Activated T-cell treated with anti-CD3 and anti-CD28 coated beads, Interleukin-2, amount 50 U/mL, for 72 hours (primary cell): ENCODE results near the gene SSBP3. TPM values are rescaled to one million over a fixed set of nuclear protein-coding genes. Genes with fewer than 3 reads are reported as not detected.

Experiments used
- ATAC-seq, 2 donors: fragments of 150-1000 bp; cut with Tn5 transposase; replicated peaks in 1 of 2; 2 replicates each; pipeline ENCODE4 v1.10.0; 2021; ENCODE audit warnings: moderate library complexity in 2 of 2, mild to moderate bottlenecking in 1 of 2
- DNase-seq, 2 donors: peaks; one replicate each; pipeline ENCODE4 v3.0.0; 2021 to 2022; ENCODE audit warnings: mixed read lengths in 1 of 2
- H3K27ac Mint-ChIP-seq: one replicate; pipeline ENCODE4 v1.8.0; 2022; ENCODE audit warnings: mild to moderate bottlenecking, moderate library complexity, mixed read lengths
- H3K27me3 Mint-ChIP-seq: one replicate; pipeline ENCODE4 v1.8.0; 2022; ENCODE audit warnings: low read depth, mixed read lengths
- H3K36me3 Mint-ChIP-seq, 2 donors: one replicate each; pipeline ENCODE4 v1.8.0; 2022; ENCODE audit warnings: mixed read lengths in 2 of 2, mild to moderate bottlenecking in 1 of 2; ENCODE audit not compliant: insufficient read depth in 2 of 2
- H3K4me1 Mint-ChIP-seq: one replicate; pipeline ENCODE4 v1.8.0; 2022; ENCODE audit warnings: low read depth, mixed read lengths
- H3K4me3 Mint-ChIP-seq, 2 donors: one replicate each; pipeline ENCODE4 v1.8.0; 2022; ENCODE audit warnings: mild to moderate bottlenecking in 2 of 2, mixed read lengths in 2 of 2, moderate library complexity in 2 of 2
- H3K9me3 Mint-ChIP-seq, 2 donors: one replicate each; pipeline ENCODE4 v1.8.0; 2022; ENCODE audit warnings: mixed read lengths in 2 of 2
- total RNA-seq, 2 donors: library from RNA; stranded (reverse); gene quantifications; one replicate each; pipeline ENCODE4 v1.2.3, GENCODE V29; 2022

Gene SSBP3
- total RNA-seq, 2 donors from 2014 or later: 70.1 to 84.9 TPM

GRCh38 chr1:54277451-54278341 lies 128.5 kb downstream of the SSBP3 start:
- ATAC-seq (peak; percentile 45 to 54), DNase-seq (no peak)
- Mint-ChIP-seq H3K9me3 (no peaks in the 10 kb centered on the region), H3K36me3 (peaks cover 0 to 10% of the 10 kb centered on the region in 2 donors), H3K27me3 (no peaks in the 10 kb centered on the region), H3K27ac (peak overlapping the region; percentile 96), H3K4me3 (peak overlapping the region; percentile 67 to 70), H3K4me1 (peaks cover 58% of the 10 kb centered on the region)

DNA sequence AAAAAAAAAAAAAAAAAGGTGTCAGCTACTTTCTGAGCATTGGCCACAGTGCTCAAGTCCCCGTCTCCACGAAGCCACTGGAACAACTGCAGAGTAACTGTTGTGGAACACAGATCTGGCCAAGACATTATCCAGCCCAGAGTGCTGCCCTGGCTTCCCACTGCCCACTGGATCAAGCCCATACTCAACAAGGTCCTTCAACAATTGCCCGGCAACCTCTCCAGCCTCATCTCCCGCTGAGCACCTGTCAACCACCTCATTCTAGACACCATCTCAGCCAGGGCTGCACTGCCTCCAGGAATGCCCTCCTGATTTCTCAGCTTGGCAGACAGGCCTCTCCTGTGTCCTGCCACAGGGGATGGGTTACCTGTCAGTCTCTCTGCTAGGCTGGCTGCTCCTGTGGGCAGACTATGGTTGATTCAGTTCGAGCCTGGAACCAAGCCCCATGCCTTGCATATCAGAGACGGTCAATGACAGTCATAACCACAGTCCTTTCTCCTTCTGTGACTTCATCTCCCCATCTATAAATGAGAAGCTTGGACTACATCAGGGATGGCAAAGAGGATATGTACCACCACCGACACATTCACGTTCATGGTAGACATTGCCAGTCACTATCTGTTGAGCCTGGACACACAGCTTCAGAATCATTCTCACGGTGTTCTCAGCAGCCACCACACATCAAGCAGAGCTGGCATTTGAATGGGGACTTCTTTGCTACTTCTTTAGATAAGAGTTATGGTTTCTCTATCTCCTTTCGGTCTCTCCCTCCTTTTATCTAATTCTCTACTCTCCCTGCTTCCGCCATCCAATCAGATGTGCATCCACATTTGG lies 129.4 kb downstream of the SSBP3 start:
- peak overlapping the region; percentile 96 for H3K27ac Mint-ChIP-seq
- H3K4me1 Mint-ChIP-seq: peaks cover 50% of the 10 kb centered on the region
- peaks cover 0 to 10% of the 10 kb centered on the region in 2 donors for H3K36me3 Mint-ChIP-seq
- H3K27me3 Mint-ChIP-seq: no peaks in the 10 kb centered on the region
- DNase-seq (no peak), ATAC-seq (peak; percentile 42 to 44)
- H3K9me3 Mint-ChIP-seq: no peaks in the 10 kb centered on the region
- peak overlapping the region; percentile 67 to 70 for H3K4me3 Mint-ChIP-seq

- DNase-seq (no peak), ATAC-seq (no peak)
- Mint-ChIP-seq H3K4me1 (peaks cover 41% of the 10 kb centered on the region), H3K9me3 (no peaks in the 10 kb centered on the region), H3K4me3 (no peak overlapping the region), H3K27ac (no peak overlapping the region), H3K27me3 (no peaks in the 10 kb centered on the region), H3K36me3 (peaks cover 0 to 8% of the 10 kb centered on the region in 2 donors)
Measured at GRCh38 chr1:54275349-54275748, 130.8 kb downstream of the SSBP3 start.

DNA sequence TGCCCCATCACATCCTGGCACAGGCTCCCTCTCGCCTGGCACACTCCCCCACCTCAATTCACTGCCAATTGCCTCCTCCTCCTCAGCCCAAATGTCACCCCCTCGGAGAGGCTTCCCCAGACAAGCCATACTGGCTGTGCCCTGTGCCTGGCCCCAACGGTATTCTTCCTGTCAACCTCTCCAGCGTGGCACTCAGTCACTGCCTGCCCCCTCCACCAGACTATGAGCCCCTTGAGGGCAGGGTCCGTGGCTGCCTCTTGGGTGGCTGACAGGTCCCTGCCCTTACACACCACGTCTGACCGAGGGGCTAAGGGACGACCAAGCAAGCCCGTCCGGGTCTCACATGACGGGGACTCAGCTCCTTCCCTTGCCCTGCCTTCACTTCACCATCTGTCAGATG lies 131.3 kb downstream of the SSBP3 start:
- Mint-ChIP-seq H3K4me1 (peaks cover 36% of the 10 kb centered on the region), H3K4me3 (no peak overlapping the region), H3K36me3 (peaks cover 0 to 4% of the 10 kb centered on the region in 2 donors), H3K9me3 (no peaks in the 10 kb centered on the region), H3K27ac (no peak overlapping the region), H3K27me3 (no peaks in the 10 kb centered on the region)
- DNase-seq (no peak), ATAC-seq (no peak)

DNA sequence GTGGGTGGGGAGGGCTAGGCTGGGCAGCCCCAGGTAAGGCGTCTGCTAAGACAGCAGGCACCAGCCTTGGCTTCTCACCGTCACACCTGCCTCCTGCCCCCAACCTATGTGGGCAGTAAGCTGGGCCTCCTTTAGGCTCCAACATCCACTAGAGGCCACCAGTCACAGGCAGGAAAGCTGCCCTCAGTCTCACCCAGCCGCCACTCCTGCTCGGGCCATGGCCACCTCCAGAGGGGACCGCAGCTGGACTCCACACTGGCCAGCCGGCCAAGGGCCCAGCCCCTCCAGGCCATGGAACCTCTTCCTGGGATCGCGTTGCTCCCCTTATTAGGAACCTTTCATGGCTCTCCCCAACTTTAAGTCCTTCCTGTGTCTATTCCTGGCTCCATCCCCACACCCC lies 131.7 kb downstream of the SSBP3 start:
- peaks cover 0 to 4% of the 10 kb centered on the region in 2 donors for H3K36me3 Mint-ChIP-seq
- no peak overlapping the region for H3K27ac Mint-ChIP-seq
- H3K27me3 Mint-ChIP-seq: no peaks in the 10 kb centered on the region

DNA sequence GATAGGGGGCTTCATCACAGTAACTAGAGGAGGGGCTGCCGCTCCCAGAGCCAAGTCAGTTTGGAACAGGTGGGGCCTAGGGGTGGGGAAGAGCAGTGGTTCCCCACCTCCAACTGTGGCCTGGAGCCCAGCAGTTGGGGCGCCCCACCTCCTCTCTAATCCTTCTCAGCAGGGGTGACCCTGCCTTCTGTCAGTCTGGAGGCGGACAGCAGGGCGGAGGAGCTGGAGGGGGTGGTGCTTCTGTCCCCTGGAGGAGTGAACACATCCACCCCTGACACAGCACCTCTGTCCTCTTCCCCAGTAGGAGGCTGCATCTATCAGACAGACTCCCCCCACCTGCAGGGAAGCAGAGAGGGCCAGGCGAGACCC lies 132.4 kb downstream of the SSBP3 start:
- peaks cover 0 to 4% of the 10 kb centered on the region in 2 donors for H3K36me3 Mint-ChIP-seq
- H3K9me3 Mint-ChIP-seq: no peaks in the 10 kb centered on the region
- peaks cover 35% of the 10 kb centered on the region for H3K4me1 Mint-ChIP-seq
- no peak for ATAC-seq
- H3K4me3 Mint-ChIP-seq: no peak overlapping the region
- DNase-seq: no peak
- no peaks in the 10 kb centered on the region for H3K27me3 Mint-ChIP-seq
- no peak overlapping the region for H3K27ac Mint-ChIP-seq

More for the DNA sequence above, 131.7 kb downstream of the SSBP3 start:
- ATAC-seq: no peak
- Mint-ChIP-seq H3K9me3 (no peaks in the 10 kb centered on the region), H3K4me1 (peaks cover 35% of the 10 kb centered on the region), H3K4me3 (no peak overlapping the region)
- DNase-seq: no peak

- no peaks in the 10 kb centered on the region for H3K27me3 Mint-ChIP-seq
- ATAC-seq (no peak), DNase-seq (no peak)
- no peak overlapping the region for H3K4me3 Mint-ChIP-seq
- no peak overlapping the region for H3K27ac Mint-ChIP-seq
- peaks cover 34% of the 10 kb centered on the region for H3K4me1 Mint-ChIP-seq
- peaks cover 0 to 4% of the 10 kb centered on the region in 2 donors for H3K36me3 Mint-ChIP-seq
- H3K9me3 Mint-ChIP-seq: no peaks in the 10 kb centered on the region
Measured at GRCh38 chr1:54273092-54273794, 133.0 kb downstream of the SSBP3 start.

DNA sequence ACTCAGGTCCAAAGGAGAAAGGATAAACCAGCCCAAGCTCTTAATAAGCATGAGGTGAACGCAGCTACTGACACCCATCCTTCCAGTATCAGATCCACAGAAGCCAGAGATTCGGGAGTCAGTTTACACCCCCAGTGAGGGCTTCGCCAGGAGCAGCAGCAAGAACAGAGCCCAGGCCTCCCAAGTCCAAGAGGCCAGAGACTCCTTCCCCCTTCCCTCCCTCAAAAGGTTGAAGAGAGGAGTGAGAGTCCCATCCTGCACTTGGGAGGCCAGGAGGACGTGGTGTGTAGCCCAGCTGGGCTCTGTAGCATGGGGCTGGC lies 133.5 kb downstream of the SSBP3 start:
- peaks cover 0 to 4% of the 10 kb centered on the region in 2 donors for H3K36me3 Mint-ChIP-seq
- no peak overlapping the region for H3K27ac Mint-ChIP-seq
- DNase-seq (no peak), ATAC-seq (no peak)
- no peaks in the 10 kb centered on the region for H3K9me3 Mint-ChIP-seq
- H3K4me3 Mint-ChIP-seq: no peak overlapping the region
- peaks cover 29% of the 10 kb centered on the region for H3K4me1 Mint-ChIP-seq
- no peaks in the 10 kb centered on the region for H3K27me3 Mint-ChIP-seq

DNA sequence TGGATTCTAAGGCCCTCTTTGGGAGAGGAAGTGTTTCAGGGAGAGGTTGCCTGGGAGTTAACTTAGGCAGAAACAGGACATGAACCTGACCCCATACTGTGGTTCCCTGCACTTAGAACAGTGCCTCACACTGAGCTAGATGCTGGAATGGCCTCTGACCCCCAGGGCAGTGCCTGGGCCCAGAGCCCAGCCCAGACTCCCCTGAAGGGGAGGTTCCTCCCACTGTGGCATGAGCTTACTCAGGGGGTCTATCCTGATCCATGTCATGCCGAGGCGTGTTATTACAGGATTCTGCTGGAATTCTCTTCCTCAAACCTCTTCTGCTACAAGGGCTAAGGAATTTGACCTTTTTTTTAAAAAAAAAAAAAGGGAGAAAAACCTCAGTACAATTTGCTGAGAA lies 134.1 kb downstream of the SSBP3 start:
- Mint-ChIP-seq H3K27ac (no peak overlapping the region), H3K27me3 (no peaks in the 10 kb centered on the region), H3K36me3 (peaks cover 0 to 4% of the 10 kb centered on the region in 2 donors), H3K9me3 (no peaks in the 10 kb centered on the region), H3K4me3 (no peak overlapping the region), H3K4me1 (peaks cover 27% of the 10 kb centered on the region)
- no peak for DNase-seq
- no peak for ATAC-seq

- peaks cover 22% of the 10 kb centered on the region for H3K4me1 Mint-ChIP-seq
- H3K36me3 Mint-ChIP-seq: no peaks in the 10 kb centered on the region
Measured at GRCh38 chr1:54271341-54271740, 134.9 kb downstream of the SSBP3 start.

DNA sequence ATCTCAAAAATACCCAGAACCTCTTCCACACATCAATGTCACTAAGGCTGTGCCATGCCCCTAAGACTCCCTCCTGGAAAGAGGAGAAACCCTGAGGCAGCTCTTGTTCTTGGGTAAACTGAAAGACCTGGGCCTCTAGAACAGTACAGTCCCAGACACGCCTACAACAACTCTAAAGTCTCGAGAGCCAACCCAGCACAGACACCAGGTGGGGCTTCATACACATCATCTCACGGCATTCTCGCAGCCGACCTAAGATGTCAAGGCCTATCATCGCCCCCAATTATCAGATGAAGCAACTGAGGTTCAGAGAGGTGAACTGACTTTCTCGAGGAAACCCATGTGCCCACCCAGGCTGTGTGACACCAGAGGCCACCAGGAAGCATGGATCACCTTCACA lies 135.7 kb downstream of the SSBP3 start:
- Mint-ChIP-seq H3K4me1 (peaks cover 22% of the 10 kb centered on the region), H3K27me3 (no peaks in the 10 kb centered on the region), H3K4me3 (no peak overlapping the region), H3K27ac (peak overlapping the region; percentile 5), H3K36me3 (no peaks in the 10 kb centered on the region), H3K9me3 (no peaks in the 10 kb centered on the region)
- DNase-seq: no peak
- no peak for ATAC-seq

More at GRCh38 chr1:54271341-54271740, 134.9 kb downstream of the SSBP3 start:
- no peak for ATAC-seq
- peak overlapping the region; percentile 65 for H3K27ac Mint-ChIP-seq
- DNase-seq: no peak
- H3K9me3 Mint-ChIP-seq: no peaks in the 10 kb centered on the region
- H3K27me3 Mint-ChIP-seq: no peaks in the 10 kb centered on the region
- H3K4me3 Mint-ChIP-seq: no peak overlapping the region

DNA sequence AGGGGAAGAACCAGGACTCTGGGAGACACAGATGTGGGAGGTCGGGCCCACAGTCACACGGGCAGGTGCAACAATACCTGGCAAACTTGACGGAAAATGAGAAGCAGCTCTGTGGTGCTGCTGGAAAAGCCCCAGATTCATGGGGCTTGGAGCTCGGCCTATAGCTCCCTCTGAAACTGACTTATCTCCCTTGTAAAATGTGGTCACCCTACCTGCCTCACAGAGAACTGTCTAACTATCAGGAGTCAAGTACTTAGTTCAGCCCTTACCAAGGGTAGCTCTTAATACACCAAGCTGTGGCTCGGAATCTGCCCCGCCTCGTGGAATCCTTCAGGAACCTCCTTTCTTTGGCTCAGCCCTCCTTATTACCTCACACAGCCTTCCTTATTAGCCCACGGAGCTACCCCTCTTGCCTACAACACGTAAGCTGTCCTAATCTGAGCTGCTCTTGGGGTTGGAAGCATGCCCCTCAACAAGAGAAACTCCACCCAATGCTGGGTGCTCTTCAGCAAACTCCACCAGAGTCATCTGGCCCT lies 137.4 kb downstream of the SSBP3 start:
- no peak overlapping the region for H3K4me3 Mint-ChIP-seq
- no peaks in the 10 kb centered on the region for H3K36me3 Mint-ChIP-seq
- H3K4me1 Mint-ChIP-seq: peaks cover 11% of the 10 kb centered on the region
- DNase-seq (no peak), ATAC-seq (no peak)
- no peaks in the 10 kb centered on the region for H3K9me3 Mint-ChIP-seq
- H3K27me3 Mint-ChIP-seq: no peaks in the 10 kb centered on the region
- no peak overlapping the region for H3K27ac Mint-ChIP-seq
